GM10248 (cell line): ENCODE measurements around the gene ANO1.

Experiments
- CTCF ChIA-PET: fragments of 300-600 bp; sonication (Branson Sonifier 250); formaldehyde crosslinking; extraction: SDS; loops from one replicate; lab custom pipeline; 2021; ENCODE audit warnings: antibody characterized with exemption; lab: Yijun Ruan, JAX
- POLR2A ChIA-PET: fragments of 350-650 bp; sonication (Branson Sonifier 250); formaldehyde crosslinking; extraction: SDS; loops from one replicate; lab custom pipeline; 2020; ENCODE audit warnings: antibody characterized with exemption; lab: Yijun Ruan, JAX
- DNase-seq: peaks from one replicate; pipeline ENCODE4 v3.0.0; 2012; ENCODE audit errors: extremely low spot score
- CTCF ChIP-seq: IDR thresholded peaks from 2 replicates; pipeline ENCODE4 v1.5.1; 2012; ENCODE audit warnings: mild to moderate bottlenecking, low read depth; ENCODE audit errors: extremely low read depth, missing control alignments, control extremely low read depth

The ANO1 gene

GRCh38 chr11:70167120-70167519 lies 89.0 kb downstream of the ANO1 start:
- TF ChIP-seq CTCF, result no peak
- CTCF ChIA-PET, result interaction anchor here (0.9 kb wide), 1 partner anchor 248 kb away, joined by 3 read pairs; no protein-coding TSS in a partner anchor
- POLR2A ChIA-PET, result no interaction called here
- no peak for DNase-seq

GRCh38 chr11:70167723-70168404 lies 89.7 kb downstream of the ANO1 start:
- ChIA-PET CTCF (interaction anchor here (0.9 kb wide), 1 partner anchor 249 kb away, joined by 3 read pairs; no protein-coding TSS in a partner anchor), POLR2A (no interaction called here)
- TF ChIP-seq CTCF, result no peak
- DNase-seq, result no peak

GRCh38 chr11:70168405-70168754 lies 90.3 kb downstream of the ANO1 start:
- no peak for TF ChIP-seq CTCF
- ChIA-PET CTCF (no interaction called here), POLR2A (no interaction called here)
- DNase-seq, result no peak

GRCh38 chr11:70169127-70169526 lies 91.0 kb downstream of the ANO1 start:
- DNase-seq, result no peak
- no peak for TF ChIP-seq CTCF
- ChIA-PET POLR2A (no interaction called here), CTCF (no interaction called here)

- POLR2A ChIA-PET, result no interaction called here
These were observed 91.5 kb downstream of the ANO1 start for GRCh38 chr11:70169632-70170031.

GRCh38 chr11:70170596-70171210 lies 92.6 kb downstream of the ANO1 start:
- ChIA-PET CTCF (no interaction called here), POLR2A (no interaction called here)
- TF ChIP-seq CTCF, result no peak
- DNase-seq, result no peak

More at GRCh38 chr11:70169632-70170031, 91.5 kb downstream of the ANO1 start:
- TF ChIP-seq CTCF, result no peak
- CTCF ChIA-PET, result no interaction called here
- DNase-seq, result no peak
